NCI-H2196 treated with DMSO at 0.1 percent for 48 hours (cell line): ENCODE measurements around the gene SH2D6.

Source experiments
- DNase-seq: peaks from one replicate; lab custom pipeline; 2025; ENCODE audit not compliant: unreplicated experiment; lab: John Stamatoyannopoulos, UW

Gene SH2D6

GRCh38 chr2:85421260-85422071 is 3.0 kb downstream of the SH2D6 start:
- peak; percentile 44 for DNase-seq

GRCh38 chr2:85422072-85422457 is 3.6 kb downstream of the SH2D6 start:
- no peak for DNase-seq

- DNase-seq, result no peak
These were observed 5.0 kb downstream of the SH2D6 start for GRCh38 chr2:85423525-85423924.

- no peak for DNase-seq
These were observed 7.1 kb downstream of the SH2D6 start for GRCh38 chr2:85425588-85425987.

GRCh38 chr2:85427300-85427835 is 8.9 kb downstream of the SH2D6 start:
- DNase-seq, result no peak

GRCh38 chr2:85428343-85428881 is 9.9 kb downstream of the SH2D6 start:
- no peak for DNase-seq

GRCh38 chr2:85429213-85429923 is 10.9 kb downstream of the SH2D6 start:
- DNase-seq, result no peak

GRCh38 chr2:85429924-85430289 is 11.4 kb downstream of the SH2D6 start:
- DNase-seq, result no peak

GRCh38 chr2:85430752-85431569 is 12.4 kb downstream of the SH2D6 start:
- DNase-seq, result no peak

GRCh38 chr2:85431570-85432205 is 13.2 kb downstream of the SH2D6 start:
- no peak for DNase-seq

GRCh38 chr2:85433511-85434089 is 15.1 kb downstream of the SH2D6 start:
- peak; percentile 69 for DNase-seq

GRCh38 chr2:85434696-85435095 is 16.2 kb downstream of the SH2D6 start:
- no peak for DNase-seq

GRCh38 chr2:85435220-85435958 is 16.9 kb downstream of the SH2D6 start:
- DNase-seq, result no peak

- no peak for DNase-seq
These were observed 17.7 kb downstream of the SH2D6 start for GRCh38 chr2:85435981-85436835.

GRCh38 chr2:85436836-85437487 is 18.4 kb downstream of the SH2D6 start:
- no peak for DNase-seq

GRCh38 chr2:85437488-85438200 is 19.1 kb downstream of the SH2D6 start:
- peak; percentile 57 for DNase-seq

GRCh38 chr2:85438201-85439024 is 19.9 kb downstream of the SH2D6 start:
- DNase-seq, result no peak
